ENCODE measurements around the gene NPIPB2. TPM values are rescaled to one million over a fixed set of nuclear protein-coding genes. Genes with fewer than 3 reads are reported as not detected.

NPIPB2 gene
- not detected in 2 replicates for total RNA-seq

GRCh38 chr16:11941945-11942344 lies at the start of gene NPIPB2:
Gene NPIPB2, minus strand, starts transcription at chr16:11942045. Its CDS starts 0 bp downstream, at chr16:11942045.

GRCh38 chr16:11964761-11965551 lies 23.1 kb upstream of the NPIPB2 start, which contains the start of gene TNFRSF17:
Gene TNFRSF17, plus strand, starts transcription at chr16:11965210. Its CDS starts 115 bp downstream, at chr16:11965325.

GRCh38 chr16:11915644-11916523 lies 26.0 kb downstream of the NPIPB2 start, which contains the start of gene GSPT1:
Gene GSPT1, minus strand, starts transcription at chr16:11915956. Its CDS starts 236 bp downstream, at chr16:11915720.

Other genes with a start within 250 kb of the NPIPB2 start
- gene TXNDC11, start 199.2 kb downstream of the NPIPB2 start, total RNA-seq, result 43.5 and 54.6 TPM in 2 replicates
- gene ZC3H7A, start 144.8 kb downstream of the NPIPB2 start, total RNA-seq, result 22.2 and 28.5 TPM in 2 replicates
- gene RSL1D1, start 90.5 kb downstream of the NPIPB2 start, total RNA-seq, result 90.8 and 133 TPM in 2 replicates
- gene GSPT1, start 26.1 kb downstream of the NPIPB2 start, total RNA-seq, result 79.0 and 92.5 TPM in 2 replicates
- gene TNFRSF17, start 23.2 kb upstream of the NPIPB2 start, total RNA-seq, result not detected in 2 replicates
- 5.5 and 6.7 TPM in 2 replicates for gene SNX29, start 34.7 kb upstream of the NPIPB2 start, total RNA-seq